GM12878 (cell line): Measurements from ENCODE around the gene DPF3. TPM values are rescaled to one million over a fixed set of nuclear protein-coding genes. Genes with fewer than 3 reads are reported as not detected.

Experiments used
- ATAC-seq: fragments of 200-7000 bp; cut with Tn5 transposase; 3 replicates; pipeline ENCODE4 v1.9.1; 2020; ENCODE audit warnings: mild to moderate bottlenecking, moderate library complexity
- BruUV-seq: library from RNA; stranded (reverse); fragments of 400-500 nt; replicated peaks from 2 replicates; lab custom pipeline; 2021; lab: Mats Ljungman, UMichigan
- CTCF ChIA-PET: fragments of 300-600 bp; sonication (Branson Sonifier 250); formaldehyde crosslinking; extraction: SDS; loops from one replicate; lab custom pipeline; 2021; ENCODE audit warnings: inconsistent platforms; lab: Yijun Ruan, JAX
- POLR2A ChIA-PET: fragments of 350-600 bp; formaldehyde crosslinking; extraction: SDS; loops from one replicate; lab custom pipeline; 2021; ENCODE audit warnings: inconsistent platforms; lab: Charles Lee
- RAD21 ChIA-PET: fragments of 300-600 bp; sonication (Branson Sonifier 250); formaldehyde crosslinking; loops from one replicate; lab custom pipeline; 2023; ENCODE audit warnings: antibody characterized with exemption; ENCODE audit not compliant: unreplicated experiment; lab: Charles Lee
- SMC1A ChIA-PET: fragments of 300-600 bp; sonication (Branson Sonifier 250); formaldehyde crosslinking; loops from one replicate; lab custom pipeline; 2023; ENCODE audit not compliant: unreplicated experiment, uncharacterized antibody; lab: Charles Lee
- DNase-seq: peaks from one replicate; pipeline ENCODE4 v3.0.0-alpha.2; 2011; ENCODE audit warnings: low read depth, low spot score
- FAIRE-seq: peaks from 3 replicates; lab custom pipeline; 2011; peaks lifted over from hg19 to GRCh38; lab: Jason Lieb, UNC
- H2AFZ ChIP-seq: 2 replicates; pipeline ENCODE4 v1.6.0; 2011; ENCODE audit warnings: low read depth, low read length, control low read depth; ENCODE audit not compliant: control insufficient read depth
- H3K27ac ChIP-seq: 2 replicates; pipeline ENCODE4 v1.5.1; 2011; ENCODE audit warnings: control low read depth; ENCODE audit not compliant: control insufficient read depth, insufficient read depth
- H3K27me3 ChIP-seq, 2 experiments: replicated peaks in 1 of 2; 2 replicates each; pipeline versions ENCODE4 v1.6.0 to v1.6.1; 2011; ENCODE audit warnings: low read length in 1 of 2; ENCODE audit not compliant: control insufficient read depth in 2 of 2, insufficient read depth in 2 of 2
- H3K36me3 ChIP-seq, 2 experiments: 2 replicates each; pipeline ENCODE4 v1.5.1; 2011; ENCODE audit warnings: low read length in 1 of 2; ENCODE audit not compliant: control insufficient read depth in 2 of 2, insufficient read depth in 2 of 2
- H3K4me1 ChIP-seq: 2 replicates; pipeline ENCODE4 v1.6.1; 2011; ENCODE audit warnings: mild to moderate bottlenecking, low read length, moderate library complexity, mixed read lengths; ENCODE audit not compliant: control insufficient read depth, insufficient read depth
- H3K4me2 ChIP-seq: 2 replicates; pipeline ENCODE4 v1.6.0; 2011; ENCODE audit warnings: control low read depth; ENCODE audit not compliant: control insufficient read depth, insufficient read depth
- H3K4me3 ChIP-seq: fragments of 200-600 bp; sonication (generic); 2 replicates; pipeline ENCODE4 v1.5.1; 2016
- H3K79me2 ChIP-seq: 2 replicates; pipeline ENCODE4 v1.6.0; 2011; ENCODE audit warnings: low read length; ENCODE audit not compliant: control insufficient read depth, insufficient read depth
- H3K9ac ChIP-seq: 2 replicates; pipeline ENCODE4 v1.8.0; 2011; ENCODE audit warnings: low read length, control low read depth, mixed read lengths; ENCODE audit not compliant: control insufficient read depth, insufficient read depth
- H3K9me3 ChIP-seq: replicated peaks from 3 replicates; pipeline ENCODE4 v1.5.1; 2011; ENCODE audit warnings: mild to moderate bottlenecking, low read length; ENCODE audit not compliant: control insufficient read depth, insufficient read depth
- H4K20me1 ChIP-seq: 2 replicates; pipeline ENCODE4 v1.6.0; 2011; ENCODE audit not compliant: control insufficient read depth, insufficient read depth
- BCL3 ChIP-seq: IDR thresholded peaks from 2 replicates; pipeline ENCODE4 v1.6.1; 2011; ENCODE audit warnings: borderline replicate concordance, low read depth, mild to moderate bottlenecking, moderate library complexity, low read length; ENCODE audit not compliant: insufficient read depth, poor library complexity, severe bottlenecking
- BMI1 ChIP-seq: fragments of 450-650 bp; IDR thresholded peaks from 2 replicates; pipeline ENCODE4 v1.6.1; 2016; ENCODE audit warnings: mild to moderate bottlenecking, moderate library complexity, borderline replicate concordance
- CBFB ChIP-seq: IDR thresholded peaks from 2 replicates; pipeline ENCODE4 v1.6.1; 2016; ENCODE audit warnings: antibody characterized with exemption, low read depth
- CEBPZ ChIP-seq: fragments of 150-350 bp; IDR thresholded peaks from 2 replicates; pipeline ENCODE4 v1.6.1; 2016; ENCODE audit warnings: low read depth, low read length
- CREM ChIP-seq: IDR thresholded peaks from 2 replicates; pipeline ENCODE4 v1.6.1; 2014; ENCODE audit warnings: antibody characterized with exemption, low read depth
- HDGF ChIP-seq: fragments of 450-650 bp; IDR thresholded peaks from 2 replicates; pipeline ENCODE4 v1.6.1; 2016; ENCODE audit warnings: antibody characterized with exemption
- KAT2A ChIP-seq: conservative IDR thresholded peaks from 2 replicates; pipeline ENCODE4 v1.6.1; 2011; ENCODE audit warnings: low read depth, low read length; ENCODE audit not compliant: control insufficient read depth
- KDM1A ChIP-seq: fragments of 200-600 bp; sonication (generic); IDR thresholded peaks from 2 replicates; pipeline ENCODE4 v1.6.1; 2016; ENCODE audit warnings: borderline replicate concordance
- KLF5 ChIP-seq: fragments of 450-650 bp; IDR thresholded peaks from 2 replicates; pipeline ENCODE4 v1.6.1; 2014; ENCODE audit warnings: mild to moderate bottlenecking; ENCODE audit not compliant: partially characterized antibody
- NR2C1 ChIP-seq: fragments of 450-650 bp; IDR thresholded peaks from 2 replicates; pipeline ENCODE4 v1.6.1; 2017; ENCODE audit warnings: antibody characterized with exemption, mild to moderate bottlenecking, moderate library complexity
- POLR2AphosphoS2 ChIP-seq: IDR thresholded peaks from 2 replicates; pipeline ENCODE4 v1.6.1; 2011; ENCODE audit warnings: low read depth, mild to moderate bottlenecking, low read length, improper control_type of control experiment, moderate library complexity
- RAD21 ChIP-seq: IDR thresholded peaks from 2 replicates; pipeline ENCODE4 v1.6.1; 2011; ENCODE audit warnings: mild to moderate bottlenecking, low read depth, low read length, moderate library complexity; ENCODE audit not compliant: insufficient read depth
- SIX5 ChIP-seq: IDR thresholded peaks from 2 replicates; pipeline ENCODE4 v1.6.1; 2011; ENCODE audit warnings: mild to moderate bottlenecking, low read depth, low read length, moderate library complexity; ENCODE audit not compliant: severe bottlenecking
- WRNIP1 ChIP-seq: IDR thresholded peaks from 2 replicates; pipeline ENCODE4 v1.6.1; 2011; ENCODE audit warnings: low read depth, low read length, improper control_type of control experiment, borderline replicate concordance
- ZBTB40 ChIP-seq: fragments of 450-650 bp; IDR thresholded peaks from 2 replicates; pipeline ENCODE4 v1.6.1; 2016; ENCODE audit warnings: mild to moderate bottlenecking, moderate library complexity, borderline replicate concordance
- ZSCAN29 ChIP-seq: fragments of 450-650 bp; IDR thresholded peaks from 2 replicates; pipeline ENCODE4 v1.6.1; 2017; ENCODE audit warnings: mild to moderate bottlenecking, moderate library complexity
- WGBS: methylation state at CpG from one replicate; pipeline ENCODE4 v1.1.6; 2016; ENCODE audit warnings: low lambda C conversion rate; ENCODE audit not compliant: insufficient replicate concordance, insufficient coverage; ENCODE audit errors: missing lambda C conversion rate; 5-methylcytosine and 5-hydroxymethylcytosine counted together
- in situ Hi-C: fragments of 300-500 bp; cut with MboI; formaldehyde crosslinking; loops from 9 replicates; pipeline ENCODE4 v1.14.3; 2018; ENCODE audit warnings: mixed read lengths
- intact Hi-C: fragments of 100-400 bp; cut with micrococcal nuclease; formaldehyde crosslinking; loops from one replicate; pipeline ENCODE4 v1.14.2; 2022; ENCODE audit not compliant: unreplicated experiment
- polyA plus RNA-seq, 11 experiments: library from polyadenylated mRNA; depleted of rRNA in 4 of 11; unstranded in 6 of 11; stranded (reverse) in 5 of 11; fragments of >200 nt; fragmentation: Nextera tagmentation in 4 of 11; fragmentation: Illumina TruSeq in 1 of 11; extraction: Ambion mirVana in 4 of 11; extraction: Trizol in 1 of 11; gene quantifications; 1 replicate in 1 of 11; 2 replicates in 10 of 11; pipeline versions ENCODE4 v1.2.1 to v1.2.3, GENCODE V29; 2011 to 2016; ENCODE audit warnings: inconsistent platforms in 2 of 11, missing spikeins in 2 of 11, low read depth in 1 of 11
- total RNA-seq, 4 experiments: library from RNA; depleted of rRNA in 3 of 4; stranded (reverse); fragments of >200 nt in 3 of 4; fragmentation: Illumina TruSeq in 1 of 4; extraction: Trizol in 1 of 4; gene quantifications; 2 replicates each; pipeline versions ENCODE4 v1.2.1 to v1.2.3, GENCODE V29; 2013 to 2021

Gene DPF3
- total and polyA plus RNA-seq, 10 of the 15 experiments (the other 5 are each of a cell fraction or from before 2014, with no cell fraction given), result 0.69 to 8.0 (median 2.2) TPM

- Histone ChIP-seq H2AFZ (no peak overlapping the region), H3K4me1 (no peaks in the 10 kb centered on the region), H3K79me2 (no peaks in the 10 kb centered on the region), H3K27ac (no peak overlapping the region), H3K9me3 (no peaks in the 10 kb centered on the region), H3K4me2 (no peak overlapping the region), H4K20me1 (no peaks in the 10 kb centered on the region), H3K4me3 (no peak overlapping the region), H3K27me3 (no peaks in the 10 kb centered on the region; a peak in 1 of 4 replicates), H3K9ac (no peak overlapping the region), H3K36me3 (no peaks in the 10 kb centered on the region)
- intact Hi-C loops, result no loop called here
- ChIA-PET CTCF (interaction anchor here (0.9 to 1.3 kb wide), 2 partner anchors 72 to 290 kb away, joined by 3 read pairs; no protein-coding TSS in a partner anchor), POLR2A (no interaction called here), RAD21 (interaction anchor here (1.1 kb wide), 1 partner anchor 31 kb away, joined by 4 read pairs; no protein-coding TSS in a partner anchor), SMC1A (no interaction called here)
- in situ Hi-C loops, result no loop called here
- ATAC-seq (no peak), FAIRE-seq (no peak), DNase-seq (no peak)
- BruUV-seq, result no TSS peak
- TF ChIP-seq RAD21 (no peak), ZBTB40 (no peak), ZSCAN29 (no peak), BCL3 (no peak), BMI1 (no peak), HDGF (no peak), KDM1A (no peak), WRNIP1 (no peak), POLR2AphosphoS2 (no peak), SIX5 (no peak), CBFB (no peak), KAT2A (no peak), NR2C1 (no peak), CREM (no peak), KLF5 (no peak), CEBPZ (no peak)
- WGBS, result 3% methylated on average over 2 of the region's 2 CpGs
Measured at GRCh38 chr14:72613975-72614319, 280.0 kb downstream of the DPF3 start.
